Astrocyte (in vitro differentiated cells and primary cell): Measurements from ENCODE around the gene IDE.

Source experiments
- EZH2 ChIP-seq: IDR thresholded peaks from 2 replicates; pipeline ENCODE4 v1.6.1; 2012; ENCODE audit warnings: mild to moderate bottlenecking, low read length, inconsistent platforms; ENCODE audit not compliant: insufficient read depth
- TF ChIP-seq, protein P1 (sequence below): IDR thresholded peaks from 2 replicates; pipeline ENCODE4 v1.5.1; 2011; ENCODE audit warnings: low read depth, mild to moderate bottlenecking, inconsistent platforms, low read length, moderate library complexity; ENCODE audit not compliant: insufficient read depth

DNA sequence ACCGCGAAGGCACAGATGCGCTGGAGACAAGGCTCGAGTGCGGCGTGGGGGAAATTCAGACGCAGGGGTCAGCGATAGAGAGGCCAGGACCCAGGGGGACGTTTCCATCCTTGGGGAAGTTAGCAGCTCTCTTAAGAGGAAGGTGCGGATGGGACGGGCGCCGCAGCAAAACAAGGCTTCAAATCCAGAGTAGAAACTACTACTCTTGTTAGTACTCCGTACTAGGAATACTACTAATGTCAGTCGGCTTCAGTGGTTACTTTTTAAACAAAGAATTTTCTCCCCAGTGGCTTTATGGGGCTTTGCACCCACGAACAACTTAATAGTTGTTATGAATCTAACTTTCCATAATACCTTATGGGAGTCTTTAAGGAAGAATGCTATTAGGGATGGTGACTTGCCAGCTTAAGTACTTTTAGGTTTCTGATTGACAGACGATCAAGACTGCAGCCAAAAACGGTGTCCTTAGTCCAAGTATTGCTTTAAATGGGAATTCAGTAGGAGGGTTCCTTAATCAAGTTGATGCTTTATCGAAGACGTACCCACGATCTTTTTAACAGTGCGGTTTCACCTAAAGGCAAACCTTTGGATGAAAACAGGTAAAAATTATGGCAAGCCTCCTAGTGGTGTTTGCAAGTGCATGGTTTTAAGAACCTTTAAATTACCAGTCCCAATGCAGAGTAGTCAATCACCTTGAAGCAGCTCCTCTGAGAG, 812 bp upstream of the IDE start:
- TF ChIP-seq, protein P1, sequence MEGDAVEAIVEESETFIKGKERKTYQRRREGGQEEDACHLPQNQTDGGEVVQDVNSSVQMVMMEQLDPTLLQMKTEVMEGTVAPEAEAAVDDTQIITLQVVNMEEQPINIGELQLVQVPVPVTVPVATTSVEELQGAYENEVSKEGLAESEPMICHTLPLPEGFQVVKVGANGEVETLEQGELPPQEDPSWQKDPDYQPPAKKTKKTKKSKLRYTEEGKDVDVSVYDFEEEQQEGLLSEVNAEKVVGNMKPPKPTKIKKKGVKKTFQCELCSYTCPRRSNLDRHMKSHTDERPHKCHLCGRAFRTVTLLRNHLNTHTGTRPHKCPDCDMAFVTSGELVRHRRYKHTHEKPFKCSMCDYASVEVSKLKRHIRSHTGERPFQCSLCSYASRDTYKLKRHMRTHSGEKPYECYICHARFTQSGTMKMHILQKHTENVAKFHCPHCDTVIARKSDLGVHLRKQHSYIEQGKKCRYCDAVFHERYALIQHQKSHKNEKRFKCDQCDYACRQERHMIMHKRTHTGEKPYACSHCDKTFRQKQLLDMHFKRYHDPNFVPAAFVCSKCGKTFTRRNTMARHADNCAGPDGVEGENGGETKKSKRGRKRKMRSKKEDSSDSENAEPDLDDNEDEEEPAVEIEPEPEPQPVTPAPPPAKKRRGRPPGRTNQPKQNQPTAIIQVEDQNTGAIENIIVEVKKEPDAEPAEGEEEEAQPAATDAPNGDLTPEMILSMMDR = peak; percentile 50
- no peak for TF ChIP-seq EZH2
